GM12801 (cell line): Measurements from ENCODE around the gene UBASH3A.

ENCODE experiments used
- TF ChIP-seq, protein P1 (sequence below): IDR thresholded peaks from one replicate; pipeline ENCODE4 v1.5.1; 2011; ENCODE audit warnings: control low read depth; ENCODE audit not compliant: insufficient read length; ENCODE audit errors: extremely low read depth

The UBASH3A gene

DNA sequence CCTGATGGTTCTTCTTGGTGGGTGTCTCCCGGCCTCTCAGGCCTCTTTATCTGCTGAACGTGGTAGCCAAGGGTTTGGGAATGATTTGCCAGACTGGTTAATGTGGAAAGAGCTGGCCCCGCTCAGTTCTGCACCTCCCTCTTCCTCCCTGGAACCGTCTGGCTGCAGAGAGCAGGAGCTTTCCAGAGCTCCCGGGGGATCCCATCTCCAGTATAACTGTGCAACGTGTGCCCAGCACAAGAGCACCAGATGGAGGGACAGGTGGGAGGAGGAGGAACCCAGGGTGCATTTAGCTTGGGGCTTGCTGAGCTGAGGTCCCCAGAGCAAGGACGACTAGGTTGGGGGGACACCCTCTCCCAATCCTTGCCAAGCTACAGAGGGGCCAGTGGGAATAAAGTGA lies 42.4 kb upstream of the UBASH3A start:
- TF ChIP-seq, protein P1, sequence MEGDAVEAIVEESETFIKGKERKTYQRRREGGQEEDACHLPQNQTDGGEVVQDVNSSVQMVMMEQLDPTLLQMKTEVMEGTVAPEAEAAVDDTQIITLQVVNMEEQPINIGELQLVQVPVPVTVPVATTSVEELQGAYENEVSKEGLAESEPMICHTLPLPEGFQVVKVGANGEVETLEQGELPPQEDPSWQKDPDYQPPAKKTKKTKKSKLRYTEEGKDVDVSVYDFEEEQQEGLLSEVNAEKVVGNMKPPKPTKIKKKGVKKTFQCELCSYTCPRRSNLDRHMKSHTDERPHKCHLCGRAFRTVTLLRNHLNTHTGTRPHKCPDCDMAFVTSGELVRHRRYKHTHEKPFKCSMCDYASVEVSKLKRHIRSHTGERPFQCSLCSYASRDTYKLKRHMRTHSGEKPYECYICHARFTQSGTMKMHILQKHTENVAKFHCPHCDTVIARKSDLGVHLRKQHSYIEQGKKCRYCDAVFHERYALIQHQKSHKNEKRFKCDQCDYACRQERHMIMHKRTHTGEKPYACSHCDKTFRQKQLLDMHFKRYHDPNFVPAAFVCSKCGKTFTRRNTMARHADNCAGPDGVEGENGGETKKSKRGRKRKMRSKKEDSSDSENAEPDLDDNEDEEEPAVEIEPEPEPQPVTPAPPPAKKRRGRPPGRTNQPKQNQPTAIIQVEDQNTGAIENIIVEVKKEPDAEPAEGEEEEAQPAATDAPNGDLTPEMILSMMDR = no peak

DNA sequence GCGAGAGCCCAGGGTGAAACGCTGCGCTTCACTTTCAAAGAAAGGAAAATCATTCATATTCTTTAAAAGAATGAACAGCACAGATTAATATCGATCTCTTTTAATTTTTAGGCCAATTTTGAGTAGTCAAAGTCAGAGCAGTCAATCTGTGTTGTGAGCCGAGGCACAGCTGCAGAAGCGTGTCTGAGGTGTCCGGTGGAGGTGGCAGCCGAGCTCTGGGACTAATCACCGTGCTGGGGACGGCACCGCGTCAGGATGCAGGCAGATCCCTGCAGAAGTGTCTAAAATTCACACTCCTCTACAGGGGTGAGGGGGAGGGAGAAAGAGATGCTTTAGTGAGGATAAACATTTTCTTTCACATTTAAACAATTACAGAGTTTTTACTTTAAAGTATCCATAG lies 41.5 kb upstream of the UBASH3A start:
- TF ChIP-seq, protein P1 = no peak

DNA sequence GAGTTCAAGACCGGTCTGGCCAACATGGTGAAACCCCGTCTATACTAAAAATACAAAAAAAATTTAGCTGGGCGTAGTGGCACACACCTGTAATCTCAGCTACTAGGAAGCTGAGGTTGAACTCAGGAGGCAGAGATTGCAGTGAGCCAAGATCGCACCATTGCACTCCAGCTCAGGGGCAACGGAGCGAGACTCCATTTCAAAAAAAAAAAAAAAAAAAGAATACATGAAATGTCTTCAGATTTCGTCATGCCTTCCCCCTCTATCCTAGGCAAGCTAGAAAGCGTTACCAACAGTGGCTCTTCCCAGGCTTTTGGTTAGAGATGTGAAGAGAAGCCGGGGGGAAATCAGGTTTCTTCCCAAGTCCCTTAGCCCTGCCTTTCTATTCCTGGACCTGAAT lies 41.0 kb upstream of the UBASH3A start:
- TF ChIP-seq, protein P1 = no peak

DNA sequence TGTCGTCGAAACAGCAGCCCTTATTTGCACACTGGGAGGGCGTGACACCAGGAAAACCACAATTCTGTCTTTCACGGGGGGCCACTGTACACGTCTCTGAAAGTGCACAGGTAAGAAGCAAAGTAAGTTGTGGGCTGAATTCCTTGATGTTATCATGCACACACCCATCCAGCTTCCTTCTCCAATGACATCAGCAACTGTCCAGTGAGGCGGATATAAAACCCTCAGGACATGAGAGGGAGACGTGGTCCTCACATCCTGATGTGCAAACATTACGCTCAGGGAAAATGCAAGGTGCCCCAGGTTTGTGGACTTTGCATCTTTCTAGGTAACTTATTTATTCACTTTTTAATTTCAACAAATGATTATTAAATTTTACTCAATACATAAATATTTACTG lies 40.4 kb upstream of the UBASH3A start:
- TF ChIP-seq, protein P1 = no peak

DNA sequence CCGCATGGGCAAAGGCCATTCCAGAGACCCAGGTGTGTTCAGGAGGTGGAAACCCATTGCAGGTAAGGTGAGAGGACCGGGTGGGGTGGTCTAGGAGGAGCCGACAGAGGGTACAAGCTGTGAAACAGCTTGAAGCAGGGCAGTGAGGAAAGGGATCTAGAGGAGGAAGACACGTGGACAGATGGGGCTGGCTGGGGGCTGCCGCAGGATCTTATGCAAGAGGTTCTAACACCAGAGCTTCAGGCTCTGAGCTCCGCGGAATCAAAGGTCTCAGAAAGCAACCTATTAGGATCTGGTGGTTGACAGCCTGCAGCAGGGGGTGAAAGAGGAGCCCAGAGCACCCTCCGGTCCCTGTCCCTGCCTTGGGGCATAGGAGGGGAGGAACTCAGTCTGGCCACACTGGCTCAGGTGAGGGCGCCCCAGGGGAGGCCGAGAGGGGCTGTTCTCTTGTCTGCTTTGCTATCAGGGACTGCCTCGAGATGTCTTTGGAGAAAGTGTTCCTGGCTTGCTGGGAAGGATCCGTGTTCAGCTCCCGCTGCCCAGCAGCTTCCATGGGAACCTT lies 39.3 kb upstream of the UBASH3A start:
- TF ChIP-seq, protein P1 = no peak

DNA sequence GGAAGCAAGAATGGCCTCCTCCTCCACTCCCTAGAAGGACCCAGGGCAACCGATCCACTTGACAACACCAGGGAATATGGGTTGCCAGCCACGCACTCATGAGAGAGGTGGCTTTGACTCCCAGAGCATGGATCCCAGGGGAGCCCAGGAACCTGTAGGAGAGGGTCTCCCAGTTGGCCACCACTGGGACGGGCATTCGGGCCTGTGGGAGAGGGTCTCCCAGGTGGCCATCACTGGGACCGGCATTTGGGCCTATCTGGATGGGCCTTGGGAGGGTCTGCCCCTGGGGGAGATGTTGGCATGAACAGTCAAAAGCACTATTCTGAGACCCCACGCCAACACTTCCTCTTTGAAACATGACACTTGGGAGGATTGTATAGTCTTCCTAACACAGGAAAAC lies 37.9 kb upstream of the UBASH3A start:
- TF ChIP-seq, protein P1 = no peak

DNA sequence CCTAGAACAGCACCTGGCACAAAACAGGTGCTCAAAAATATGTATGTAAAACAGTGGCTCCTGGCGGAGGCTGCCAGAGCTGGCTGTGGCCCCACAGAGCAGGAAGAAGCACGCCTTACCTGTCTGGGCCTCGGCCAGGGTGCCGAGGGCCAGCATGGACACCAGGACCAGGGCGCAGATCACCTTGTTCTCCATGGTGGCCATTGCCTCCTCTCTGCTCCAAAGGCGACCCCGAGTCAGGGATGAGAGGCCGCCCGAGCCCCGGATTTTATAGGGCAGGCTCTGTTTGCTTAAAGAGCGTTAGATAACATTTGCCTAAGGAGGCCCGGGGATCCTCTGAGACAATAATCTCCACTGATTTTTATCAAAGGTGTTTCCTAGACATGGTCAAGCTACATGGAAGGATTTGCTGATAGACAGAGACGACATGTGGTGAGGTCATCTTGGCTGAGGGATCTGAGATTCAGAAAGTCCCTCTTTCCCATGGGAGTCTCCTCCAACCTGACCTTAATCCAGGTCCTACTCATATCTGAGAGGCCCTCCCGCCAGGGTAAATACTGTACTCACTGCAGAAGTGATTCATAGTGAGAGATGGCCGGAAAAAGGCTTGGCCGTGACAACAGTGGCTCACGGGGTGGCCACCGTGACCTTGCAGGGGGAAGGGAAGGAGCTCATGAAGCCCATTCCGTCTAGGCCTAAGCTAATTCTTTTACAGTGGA lies 37.3 kb upstream of the UBASH3A start, which contains the start of gene TFF1:
TSS of gene TFF1 (minus strand) at position 244 of the 719 bp plus-strand sequence. CDS start at position 204, 40 bp downstream.
- TF ChIP-seq, protein P1 = no peak
